Motor neuron (in vitro differentiated cells): ENCODE results near the gene DHRS7C. TPM values are rescaled to one million over a fixed set of nuclear protein-coding genes. Genes with fewer than 3 reads are reported as not detected.

Experiments
- ATAC-seq, 8 experiments: fragments of 200-7000 bp; cut with Tn5 transposase; replicated peaks in 6 of 8; 2 replicates each; pipeline ENCODE4 v1.8.0; 2021; ENCODE audit warnings: mild to moderate bottlenecking in 8 of 8, moderate library complexity in 8 of 8
- H3K27ac ChIP-seq, 2 donors: fragments of 250-450 bp; sonication (Bioruptor Pico); 2 replicates each; pipeline ENCODE4 v1.9.0; 2021; ENCODE audit warnings: antibody characterized with exemption in 2 of 2, mild to moderate bottlenecking in 2 of 2, moderate library complexity in 1 of 2
- H3K4me1 ChIP-seq, 2 donors: fragments of 250-450 bp; sonication (Bioruptor Pico); replicated peaks in 1 of 2; 2 replicates each; pipeline ENCODE4 v1.6.1; 2021; ENCODE audit warnings: antibody characterized with exemption in 2 of 2, mild to moderate bottlenecking in 2 of 2, moderate library complexity in 1 of 2
- H3K4me3 ChIP-seq, 5 donors: fragments of 250-450 bp; sonication (Bioruptor Pico); 2 replicates each; pipeline ENCODE4 v1.9.0; 2021; ENCODE audit warnings: antibody characterized with exemption in 5 of 5, mild to moderate bottlenecking in 5 of 5, moderate library complexity in 4 of 5
- WGBS, 10 experiments: fragments of 450-650 bp; shearing (Covaris generic); methylation state at CpG; one replicate each; pipeline ENCODE4 v1.0.0; 2022; 5-methylcytosine and 5-hydroxymethylcytosine counted together
- in situ Hi-C, 9 experiments: fragments of 400-800 bp; cut with MboI; loops; one replicate each; pipeline ENCODE4 v1.15.0; 2021; ENCODE audit warnings: low sequenced_read_pairs in 9 of 9, low pct_unique_long_range_greater_than_20kb in 2 of 9; ENCODE audit not compliant: unreplicated experiment in 9 of 9
- total RNA-seq, 8 experiments: library from RNA; unstranded; fragments of 300-600 nt; gene quantifications; 2 replicates each; pipeline versions ENCODE4 v1.2.3 to v1.2.4, GENCODE V29; 2022

The DHRS7C gene
- total RNA-seq, 8 experiments from 2014 or later = not detected

GRCh38 chr17:9769036-9769695 lies 22.2 kb downstream of the DHRS7C start:
- no peaks in the 10 kb centered on the region for H3K4me1 ChIP-seq
- WGBS, 10 experiments = 0 to 94% (median 89%) methylated on average over 1 to 8 of the region's 15 CpGs; no CpG with 5 or more reads in 4 of the 10 experiments
- no peak overlapping the region for H3K27ac ChIP-seq
- ATAC-seq = no peak
- in situ Hi-C loops = no loop called here
- H3K4me3 ChIP-seq = no peak overlapping the region

- Histone ChIP-seq H3K27ac (no peak overlapping the region), H3K4me1 (no peaks in the 10 kb centered on the region), H3K4me3 (no peak overlapping the region)
- ATAC-seq = peak in 1 of 8 experiments; percentile 19
- 3 to 62% (median 26%) methylated on average over 3 to 5 of the region's 5 CpGs; no CpG with 5 or more reads in 2 of the 10 experiments for WGBS, 10 experiments
- in situ Hi-C loops = no loop called here
Observed at GRCh38 chr17:9768381-9768934, 22.9 kb downstream of the DHRS7C start.

GRCh38 chr17:9767432-9767991 lies 23.9 kb downstream of the DHRS7C start:
- WGBS, 10 experiments = 52 to 86% (median 80%) methylated on average over 1 to 3 of the region's 7 CpGs; no CpG with 5 or more reads in 4 of the 10 experiments
- H3K4me3 ChIP-seq = no peak overlapping the region
- H3K27ac ChIP-seq = no peak overlapping the region
- no peak for ATAC-seq
- no peaks in the 10 kb centered on the region for H3K4me1 ChIP-seq
- in situ Hi-C loops = no loop called here

GRCh38 chr17:9766970-9767369 lies 24.4 kb downstream of the DHRS7C start:
- no peaks in the 10 kb centered on the region for H3K4me1 ChIP-seq
- no peak overlapping the region for H3K27ac ChIP-seq
- whole genome bisulfite sequencing, 10 experiments = 40 to 100% (median 77%) methylated on average over 1 to 4 of the region's 5 CpGs; no CpG with 5 or more reads in 4 of the 10 experiments
- no peak for ATAC-seq
- H3K4me3 ChIP-seq = no peak overlapping the region
- in situ Hi-C loops = no loop called here

GRCh38 chr17:9765322-9765721 lies 26.1 kb downstream of the DHRS7C start:
- H3K27ac ChIP-seq = no peak overlapping the region
- H3K4me1 ChIP-seq = no peaks in the 10 kb centered on the region
- ATAC-seq = no peak
- in situ Hi-C loops = no loop called here
- WGBS, 10 experiments = 20 to 88% (median 75%) methylated on average over 1 of the region's 1 CpG; no CpG with 5 or more reads in 5 of the 10 experiments
- H3K4me3 ChIP-seq = no peak overlapping the region

DNA sequence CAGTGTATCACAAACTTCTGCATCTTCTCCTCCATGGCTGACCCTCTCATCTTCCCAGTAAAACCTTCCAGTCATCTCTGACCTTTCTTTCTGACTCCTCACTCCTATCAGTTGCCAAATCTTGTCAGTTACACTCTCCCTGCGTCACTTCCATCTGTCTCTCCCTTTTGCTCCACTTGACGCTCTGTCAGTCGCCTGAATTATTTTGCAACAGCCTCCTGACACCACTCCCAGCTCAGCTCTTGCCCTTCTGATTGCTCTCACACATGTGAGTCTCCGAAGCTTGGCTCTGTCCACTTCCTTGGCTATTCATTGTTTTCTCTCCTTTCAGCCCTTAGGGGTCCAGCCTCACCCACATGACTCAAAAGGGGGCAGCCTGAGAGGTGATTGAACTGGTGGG lies 27.7 kb downstream of the DHRS7C start:
- 0 to 63% (median 38%) methylated on average over 1 to 4 of the region's 4 CpGs; no CpG with 5 or more reads in 1 of the 10 experiments for WGBS, 10 experiments
- no peak overlapping the region for H3K27ac ChIP-seq
- no peak overlapping the region for H3K4me3 ChIP-seq
- no peaks in the 10 kb centered on the region for H3K4me1 ChIP-seq
- in situ Hi-C loops = no loop called here
- peak in 2 of 8 experiments; percentile 53 to 65 for ATAC-seq

DNA sequence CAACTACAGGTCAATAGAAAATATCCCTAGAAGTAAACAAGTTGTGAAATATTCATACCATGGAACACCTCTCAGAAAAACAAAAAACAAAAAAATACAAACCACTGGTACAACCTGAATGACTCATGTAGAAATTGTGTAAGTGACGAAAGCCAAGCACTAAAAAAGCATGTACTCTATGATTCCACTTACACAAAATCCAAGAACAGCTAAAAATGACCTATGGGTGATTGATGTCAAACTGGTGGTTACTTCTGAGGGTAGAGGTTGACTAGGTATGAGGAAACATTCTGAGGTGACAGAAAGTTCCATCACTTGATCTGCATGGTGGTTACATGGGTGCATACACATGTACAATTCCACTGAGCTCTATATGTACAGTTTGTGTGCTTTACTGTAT lies 31.1 kb downstream of the DHRS7C start:
- 0 to 100% (median 65%) methylated on average over 1 of the region's 1 CpG; no CpG with 5 or more reads in 4 of the 10 experiments for WGBS, 10 experiments
- Histone ChIP-seq H3K4me3 (no peak overlapping the region), H3K4me1 (no peaks in the 10 kb centered on the region), H3K27ac (no peak overlapping the region)
- in situ Hi-C loops = no loop called here
- no peak for ATAC-seq

- Histone ChIP-seq H3K27ac (no peak overlapping the region), H3K4me3 (no peak overlapping the region), H3K4me1 (peaks cover 0 to 12% of the 10 kb centered on the region in 2 donors)
- in situ Hi-C loops = no loop called here
- 16 to 100% (median 69%) methylated on average over 1 to 3 of the region's 3 CpGs; no CpG with 5 or more reads in 3 of the 10 experiments for WGBS, 10 experiments
- no peak for ATAC-seq
Observed at GRCh38 chr17:9755083-9755482, 36.3 kb downstream of the DHRS7C start.

- Histone ChIP-seq H3K4me1 (peaks cover 0 to 12% of the 10 kb centered on the region in 2 donors), H3K27ac (no peak overlapping the region), H3K4me3 (no peak overlapping the region)
- WGBS, 10 experiments = 28 to 78% (median 66%) methylated on average over 2 to 9 of the region's 9 CpGs
- in situ Hi-C loops = no loop called here
- peak in 1 of 8 experiments; percentile 8 for ATAC-seq
Observed at GRCh38 chr17:9750524-9750923, 40.9 kb downstream of the DHRS7C start.

- ATAC-seq = no peak
- no peak overlapping the region for H3K27ac ChIP-seq
- H3K4me3 ChIP-seq = no peak overlapping the region
- WGBS, 10 experiments = 27 to 100% (median 82%) methylated on average over 2 to 10 of the region's 11 CpGs
- H3K4me1 ChIP-seq = peaks cover 0 to 3% of the 10 kb centered on the region in 2 donors
- in situ Hi-C loops = loop anchor here in 1 of 9 experiments (25.0 kb wide), 1 partner anchor 882 kb away; no protein-coding TSS in a partner anchor
Observed at GRCh38 chr17:9729735-9730420, 61.5 kb downstream of the DHRS7C start.

GRCh38 chr17:9729034-9729650 lies 62.2 kb downstream of the DHRS7C start:
- peak; percentile 36 to 60 (median 46) for ATAC-seq
- Histone ChIP-seq H3K27ac (no peak overlapping the region), H3K4me3 (no peak overlapping the region), H3K4me1 (peaks cover 0 to 3% of the 10 kb centered on the region in 2 donors)
- WGBS, 10 experiments = 0 to 29% (median 6%) methylated on average over 1 to 2 of the region's 2 CpGs; no CpG with 5 or more reads in 1 of the 10 experiments
- in situ Hi-C loops = loop anchor here in 1 of 9 experiments (25.0 kb wide), 1 partner anchor 883 kb away; no protein-coding TSS in a partner anchor

DNA sequence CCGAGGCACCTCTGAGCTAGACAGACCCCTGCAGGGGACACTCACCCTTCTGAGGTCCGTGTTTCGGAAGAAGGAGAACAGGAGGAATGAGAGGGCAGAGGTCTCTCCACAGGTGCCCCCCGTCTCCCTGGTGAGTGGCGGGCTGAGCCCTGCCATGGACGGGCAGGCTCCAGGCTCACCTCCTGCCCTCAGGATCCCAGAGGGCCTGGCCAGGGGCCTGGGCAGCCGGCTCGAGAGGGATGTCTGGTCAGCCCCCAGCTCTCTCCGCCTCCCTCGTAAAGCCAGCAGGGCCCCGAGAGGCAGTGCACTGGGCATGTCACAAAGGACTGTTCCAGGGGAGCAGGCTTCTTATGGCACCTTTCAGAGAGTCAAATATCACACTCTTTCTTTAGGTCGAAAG lies 62.8 kb downstream of the DHRS7C start:
- WGBS, 10 experiments = 0 to 80% (median 60%) methylated on average over 1 to 7 of the region's 12 CpGs; no CpG with 5 or more reads in 3 of the 10 experiments
- in situ Hi-C loops = loop anchor here in 1 of 9 experiments (25.0 kb wide), 1 partner anchor 884 kb away; no protein-coding TSS in a partner anchor
- H3K4me1 ChIP-seq = peaks cover 0 to 3% of the 10 kb centered on the region in 2 donors
- H3K27ac ChIP-seq = no peak overlapping the region
- peak in 2 of 8 experiments; percentile 18 to 33 for ATAC-seq
- H3K4me3 ChIP-seq = no peak overlapping the region
